HuH-7.5 (cell line): ENCODE data around the gene PPP1R12A.
"Not testable (repeated sequence)": the region's sequence is repeated elsewhere in the genome, so short reads cannot be mapped to it uniquely, and the experiment has no call there.

Experiments used
- DNase-seq: peaks from one replicate; pipeline ENCODE4 v3.0.0; 2011; ENCODE audit warnings: low spot score

The PPP1R12A gene

DNA sequence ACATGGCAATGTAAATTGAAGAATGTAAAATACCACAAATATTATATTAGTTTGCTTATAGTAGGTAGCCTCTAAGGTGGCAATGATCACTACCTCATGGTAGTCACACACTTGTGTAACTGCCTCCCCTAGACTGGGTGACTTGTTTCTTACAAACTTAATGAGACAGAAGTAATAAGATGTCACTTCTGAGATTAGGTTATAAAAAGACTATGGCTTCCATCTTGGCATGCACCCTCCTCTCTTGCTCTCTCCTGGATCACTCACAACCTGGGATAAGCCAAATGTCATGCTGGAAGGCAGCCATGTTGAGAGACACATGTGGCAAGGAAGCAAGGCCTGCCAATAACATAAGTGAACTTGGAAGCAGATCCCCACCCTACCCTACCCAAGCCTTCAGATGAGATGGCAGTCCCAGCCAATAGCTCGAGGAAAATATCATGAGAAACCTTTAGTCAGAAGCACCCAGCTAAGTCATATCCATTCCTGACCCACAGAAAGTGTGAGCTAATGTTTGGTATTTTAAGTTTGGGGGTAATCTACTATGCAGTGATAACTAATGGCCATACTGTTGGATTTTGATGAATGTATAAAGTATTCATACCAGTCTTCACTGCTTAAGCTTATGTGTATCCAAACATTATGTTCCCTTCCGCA is 43.3 kb downstream of the PPP1R12A start:
- DNase-seq: no peak

DNA sequence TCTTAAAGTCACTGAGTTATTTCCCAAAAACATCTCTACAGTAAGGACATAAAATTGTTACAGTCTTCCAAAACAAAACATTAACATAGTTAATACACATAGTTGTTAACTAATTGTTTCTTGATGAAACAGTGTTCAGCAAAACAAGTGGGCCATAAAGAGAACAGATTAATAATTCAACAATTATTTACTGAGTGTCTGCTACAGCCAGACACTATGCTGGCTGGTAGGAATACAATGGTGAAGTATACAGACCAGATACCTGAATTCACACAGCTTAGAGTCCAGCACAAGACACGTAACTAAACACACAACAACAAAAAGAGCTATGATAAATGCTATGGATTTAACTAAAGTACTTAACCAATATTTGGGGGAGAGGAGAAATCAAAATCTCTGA is 47.0 kb downstream of the PPP1R12A start:
- DNase-seq: no peak

DNA sequence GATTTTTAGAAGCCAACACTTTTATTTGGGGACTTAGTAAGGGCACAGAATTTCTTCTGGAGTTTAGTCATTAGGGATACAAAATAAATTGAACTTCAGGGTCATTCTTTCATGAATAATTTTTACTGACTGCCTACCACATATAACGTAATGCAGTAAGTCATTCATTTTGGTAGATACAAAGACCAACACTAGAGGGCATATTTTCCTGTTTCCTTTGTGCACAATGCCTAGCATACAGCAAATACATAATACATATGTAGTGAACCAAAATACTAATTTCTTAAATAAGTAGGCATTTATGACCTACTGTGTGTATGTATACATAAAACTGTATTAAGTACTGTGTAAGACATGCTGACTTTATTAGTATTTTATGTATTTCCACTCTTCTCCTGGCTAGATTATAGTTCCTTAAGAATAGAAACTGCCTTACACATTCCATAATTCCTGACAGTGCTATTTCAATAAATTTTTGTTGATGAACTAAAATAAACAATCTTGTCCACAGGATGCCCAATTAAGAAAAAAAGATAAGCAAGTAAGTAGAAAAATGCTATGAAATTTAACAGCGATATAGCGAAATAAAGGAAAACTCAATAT is 47.9 kb downstream of the PPP1R12A start:
- DNase-seq: no peak

DNA sequence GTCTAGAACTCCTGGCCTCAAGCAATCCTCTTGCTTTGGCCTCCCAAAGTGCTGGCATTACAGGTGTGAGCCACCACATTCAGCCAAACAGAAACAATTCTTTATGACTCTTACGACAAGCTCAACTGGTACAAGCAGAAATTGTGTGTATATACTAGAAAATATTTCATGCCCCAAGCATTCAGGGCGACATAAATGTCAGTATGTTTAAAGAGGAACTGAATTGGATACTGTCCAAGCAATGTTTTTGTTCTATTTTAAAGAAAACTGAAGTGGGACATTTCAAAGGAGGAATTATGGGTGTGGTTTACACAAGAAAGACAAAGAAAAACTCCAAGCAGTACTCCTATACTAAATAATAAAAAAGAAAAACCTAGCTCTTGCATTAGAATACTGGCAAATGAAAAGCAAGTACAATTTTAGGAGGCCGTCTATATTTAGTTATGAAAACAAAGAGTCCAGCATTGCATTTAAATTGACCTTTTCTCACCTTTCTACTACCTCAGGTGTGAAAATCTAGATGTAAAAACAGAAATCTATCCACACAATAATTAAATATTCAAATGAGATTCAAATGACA is 48.9 kb downstream of the PPP1R12A start:
- no peak for DNase-seq

DNA sequence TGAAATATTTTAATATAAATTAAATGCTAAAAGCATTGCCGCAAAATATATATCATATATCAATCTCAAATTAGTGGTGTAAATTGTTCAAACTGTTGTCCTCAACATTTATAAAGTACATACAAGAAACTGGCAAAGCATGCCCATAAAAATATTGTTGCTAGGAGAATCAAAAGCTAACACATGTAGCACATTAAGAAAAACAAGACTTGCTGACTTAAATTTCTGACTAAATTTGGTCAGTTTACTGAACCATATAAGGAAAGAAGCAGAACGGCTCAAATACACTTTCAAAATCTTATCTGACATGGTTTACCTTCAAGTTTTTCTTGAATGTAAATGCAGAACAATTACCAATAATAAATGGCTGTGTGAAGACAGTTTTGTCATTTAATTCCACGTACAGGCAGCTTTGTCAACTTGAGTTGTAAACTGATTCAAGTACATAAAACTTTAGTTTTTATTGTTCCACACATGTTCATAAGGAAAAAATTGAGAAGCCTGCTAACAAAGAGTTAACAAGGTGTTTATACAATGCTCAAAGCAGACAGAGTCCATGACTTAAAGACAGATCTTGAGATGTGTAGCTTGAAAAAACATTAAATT is 50.4 kb downstream of the PPP1R12A start:
- DNase-seq: no peak

DNA sequence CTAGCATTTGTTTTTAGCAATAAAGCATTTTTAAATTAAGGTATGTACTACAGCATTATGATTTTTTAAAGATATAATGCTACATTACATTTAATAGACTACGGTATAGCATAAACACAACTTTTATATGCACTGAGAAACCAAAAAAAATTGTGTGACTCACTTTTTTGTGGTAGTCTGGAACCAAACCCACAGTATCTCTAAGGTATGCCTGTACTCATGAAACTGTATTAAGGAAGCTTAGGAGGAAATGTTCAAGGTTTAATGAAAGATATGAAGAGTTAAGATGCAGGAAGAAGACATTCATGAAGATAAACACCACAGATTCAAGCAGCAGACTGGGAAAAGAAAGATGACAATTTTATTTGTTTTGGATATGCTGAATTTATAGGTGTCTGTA is 51.7 kb downstream of the PPP1R12A start:
- no peak for DNase-seq

DNA sequence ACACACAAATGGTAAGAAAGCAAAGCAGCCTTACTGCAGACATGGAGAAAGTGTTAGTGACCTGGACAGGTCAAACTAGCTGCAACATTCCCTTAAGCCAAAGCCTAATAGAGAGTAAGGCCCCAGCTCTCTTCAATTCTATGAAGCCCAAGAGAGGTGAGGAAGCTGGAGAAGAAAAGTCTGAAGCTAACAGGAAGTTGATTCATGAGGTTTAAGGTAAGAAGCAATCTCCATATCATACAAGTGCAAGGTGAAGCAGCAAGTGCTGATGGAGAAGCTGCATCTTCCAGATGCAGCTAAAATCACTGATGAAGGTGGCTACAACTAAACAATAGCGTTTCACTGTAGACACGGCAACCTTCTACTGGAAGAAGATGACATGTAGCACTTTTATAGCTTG is 53.5 kb downstream of the PPP1R12A start:
- no peak for DNase-seq

DNA sequence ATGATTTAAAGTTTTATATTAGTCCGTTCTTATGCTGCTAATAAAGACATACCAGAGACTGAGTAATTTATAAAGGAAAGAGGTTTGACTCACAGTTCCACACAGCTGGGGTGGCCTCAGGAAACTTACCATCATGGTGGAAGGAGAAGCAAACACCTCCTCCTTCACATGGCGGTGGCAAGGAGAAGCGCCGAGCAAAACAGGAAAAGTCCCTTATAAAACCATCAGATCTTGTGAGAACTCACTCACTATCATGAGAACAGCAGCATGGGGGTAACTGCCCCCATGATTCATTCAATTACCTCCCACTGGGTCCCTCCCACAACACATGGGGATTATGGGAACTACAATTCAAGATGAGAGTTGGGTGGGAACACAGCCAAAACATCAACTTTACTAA is 56.4 kb downstream of the PPP1R12A start:
- DNase-seq: not testable (repeated sequence)

DNA sequence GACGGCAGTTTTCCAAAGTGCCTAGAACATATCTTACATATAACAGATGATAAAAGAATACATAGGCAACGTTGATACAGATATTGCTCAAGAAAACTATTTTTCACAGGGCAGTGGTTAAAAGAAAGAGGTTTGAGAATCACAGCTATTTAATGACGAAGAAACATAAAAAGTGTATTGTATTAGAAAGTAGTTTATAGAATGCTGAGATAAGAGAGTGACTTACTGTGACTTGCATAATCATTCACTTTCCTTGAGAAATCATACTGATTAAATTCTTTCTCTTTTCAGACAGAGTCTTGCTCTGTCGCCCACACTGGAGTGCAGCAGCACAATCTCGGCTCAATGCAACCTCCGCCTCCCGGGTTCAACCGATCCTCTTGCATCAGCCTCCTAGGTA is 57.7 kb downstream of the PPP1R12A start:
- DNase-seq: no peak

DNA sequence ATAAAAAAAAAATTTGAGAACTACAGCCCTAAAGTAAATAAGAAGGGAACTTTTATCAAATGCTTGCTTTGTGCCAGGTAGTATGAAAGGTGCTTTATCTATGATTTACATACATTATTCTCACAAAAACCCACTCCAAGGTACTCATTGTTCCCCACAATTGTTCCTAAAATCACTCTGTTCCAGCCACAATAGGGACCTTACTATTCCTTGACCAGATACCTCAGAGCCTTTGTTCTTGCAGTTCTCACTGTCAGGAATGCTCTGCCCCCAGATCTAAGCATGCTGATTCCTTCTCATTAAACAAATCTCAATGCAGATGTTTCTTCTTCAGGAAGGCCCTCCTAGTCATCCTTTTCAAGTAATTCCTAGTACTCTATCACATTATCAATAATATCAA is 60.2 kb downstream of the PPP1R12A start:
- DNase-seq: no peak

DNA sequence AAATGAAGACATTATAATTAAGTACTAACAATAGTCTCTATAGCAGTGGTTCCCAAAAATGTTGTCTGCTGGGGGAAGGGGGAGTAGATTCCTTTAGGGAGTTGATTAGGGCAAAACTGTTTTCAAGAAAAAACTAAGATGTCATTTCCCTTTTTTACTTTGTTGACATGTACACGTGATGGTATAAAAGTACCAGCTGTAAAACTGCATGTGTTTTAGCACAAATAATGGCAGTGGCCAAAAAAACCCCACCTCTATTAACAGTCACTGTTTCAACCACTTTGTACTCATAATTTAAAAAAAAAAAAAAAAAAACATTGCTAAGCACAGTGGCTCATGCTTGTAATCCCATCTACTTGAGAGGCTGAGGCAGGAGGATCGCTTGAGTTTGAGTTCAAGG is 61.7 kb downstream of the PPP1R12A start:
- no peak for DNase-seq

DNA sequence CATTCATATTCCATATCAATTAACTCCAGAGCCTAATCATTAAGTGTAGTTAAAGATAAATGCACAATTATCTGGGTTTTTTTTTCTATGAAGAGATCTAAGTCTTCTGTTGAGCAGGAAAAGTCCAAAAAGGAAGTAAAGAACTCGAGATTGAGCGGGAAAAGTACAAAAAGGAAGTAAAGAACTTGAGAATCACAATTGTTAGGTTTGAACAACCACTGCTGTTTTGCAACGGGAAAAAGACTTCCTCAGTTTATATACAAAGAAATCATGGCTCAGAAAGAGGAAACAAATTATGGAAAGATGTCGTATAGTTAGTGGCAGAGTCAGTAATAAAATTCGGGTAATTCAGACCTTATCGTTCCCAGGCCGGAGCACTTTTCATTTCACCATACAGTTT is 63.3 kb downstream of the PPP1R12A start:
- no peak for DNase-seq

DNA sequence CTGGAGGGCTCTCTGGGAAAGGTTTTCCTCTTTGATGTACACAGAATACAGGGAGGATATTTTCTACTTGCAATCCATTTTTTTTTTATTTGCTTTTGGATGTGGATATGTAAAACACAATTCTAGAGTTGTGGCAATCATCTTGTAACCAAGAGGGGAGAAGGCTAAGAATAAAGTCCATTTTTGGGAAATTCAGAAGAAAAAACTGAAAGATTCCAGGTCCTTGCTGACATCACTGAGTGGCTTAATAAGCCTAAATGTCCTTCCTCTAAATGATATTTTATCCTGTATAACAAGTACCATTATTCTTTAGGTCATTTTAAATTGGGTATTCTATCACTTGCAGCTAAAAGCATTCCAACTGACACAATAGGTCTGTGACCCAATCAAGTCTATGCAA is 64.0 kb downstream of the PPP1R12A start:
- DNase-seq: no peak

DNA sequence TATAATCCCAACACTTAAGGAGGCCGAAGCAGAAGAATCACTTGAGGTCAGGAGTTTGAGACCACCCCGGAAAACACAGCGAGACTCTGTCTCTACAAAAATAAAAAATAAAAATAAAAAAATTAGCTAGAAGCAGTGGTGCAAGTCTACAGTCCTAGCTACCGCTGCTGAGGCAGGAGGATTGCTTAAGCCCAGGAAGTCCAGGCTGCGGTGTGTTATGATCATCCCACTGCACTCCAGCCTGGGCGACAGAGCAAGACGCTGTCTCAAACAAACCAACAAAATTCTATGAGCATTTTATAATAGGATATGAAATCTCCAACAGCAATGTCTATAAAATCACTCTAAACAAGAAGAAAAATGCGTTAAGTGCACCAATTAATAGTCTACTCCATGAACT is 75.3 kb downstream of the PPP1R12A start:
- no peak for DNase-seq

DNA sequence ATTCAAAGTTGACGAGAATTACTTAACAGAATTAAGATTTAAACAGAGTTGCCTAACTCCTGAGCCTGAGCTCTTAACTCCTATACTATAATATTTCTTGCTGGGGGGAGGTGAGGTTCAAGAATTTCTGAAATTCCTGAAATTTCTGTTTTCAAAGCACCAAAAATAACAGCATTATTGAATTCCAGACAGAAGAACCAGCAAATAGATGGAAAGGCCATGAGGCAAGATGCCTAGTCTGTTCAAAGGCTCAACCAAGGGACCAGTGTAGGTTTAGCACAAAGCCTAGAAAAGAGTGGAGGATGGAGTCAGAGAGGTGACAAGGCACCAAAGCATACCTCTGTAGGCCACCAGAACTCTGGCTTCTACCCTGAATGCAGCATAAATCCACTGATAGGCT is 76.4 kb downstream of the PPP1R12A start:
- DNase-seq: no peak

DNA sequence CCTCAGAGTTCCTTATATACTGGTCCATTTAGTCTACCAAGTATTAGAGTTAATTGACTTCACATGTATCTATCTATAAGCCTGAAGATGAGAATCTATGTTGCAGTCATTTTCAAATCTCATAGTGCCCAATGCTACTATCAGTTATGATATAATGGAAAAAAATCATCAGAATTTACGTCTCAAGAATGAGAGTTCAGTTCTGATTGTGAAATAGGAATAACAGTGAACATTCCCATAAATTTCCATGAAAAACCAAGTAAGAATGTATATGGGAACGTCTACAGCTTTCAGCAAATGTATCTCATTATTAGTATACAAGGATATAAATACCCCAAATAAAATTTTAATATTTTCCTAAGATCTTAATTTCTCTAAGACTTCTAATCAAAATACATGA is 77.2 kb downstream of the PPP1R12A start:
- no peak for DNase-seq

DNA sequence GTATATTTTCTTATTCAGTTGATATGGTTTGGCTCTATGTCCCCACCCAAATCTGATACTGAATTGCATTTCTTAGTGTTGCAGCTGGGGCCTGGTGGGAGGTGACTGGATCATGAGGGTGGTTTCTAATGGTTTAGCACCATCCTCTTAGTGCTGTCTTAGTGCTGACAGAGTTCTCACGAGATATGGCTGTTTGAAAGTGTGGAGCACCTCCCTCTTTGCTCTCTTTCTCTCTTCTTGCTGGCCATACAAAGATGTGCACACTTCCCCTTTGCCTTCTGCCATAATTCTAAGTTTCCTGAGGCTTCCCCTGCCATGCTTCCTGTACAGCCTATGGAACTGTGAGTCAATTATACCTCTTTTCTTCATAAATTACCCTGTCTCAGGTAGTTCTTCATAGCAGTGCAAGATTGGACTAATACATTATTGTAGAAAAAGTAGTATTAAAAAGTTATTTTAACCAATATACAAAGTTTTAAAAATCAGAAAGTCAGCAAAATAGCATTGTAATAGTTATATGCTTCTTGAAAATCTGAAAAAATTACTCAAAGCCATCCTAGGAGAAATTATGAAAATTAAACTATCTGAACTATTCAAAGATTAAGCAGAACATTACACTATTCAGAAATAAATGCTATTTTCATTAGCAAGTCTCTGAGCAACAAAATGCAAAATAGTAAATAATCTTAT is 84.1 kb downstream of the PPP1R12A start:
- DNase-seq: no peak

DNA sequence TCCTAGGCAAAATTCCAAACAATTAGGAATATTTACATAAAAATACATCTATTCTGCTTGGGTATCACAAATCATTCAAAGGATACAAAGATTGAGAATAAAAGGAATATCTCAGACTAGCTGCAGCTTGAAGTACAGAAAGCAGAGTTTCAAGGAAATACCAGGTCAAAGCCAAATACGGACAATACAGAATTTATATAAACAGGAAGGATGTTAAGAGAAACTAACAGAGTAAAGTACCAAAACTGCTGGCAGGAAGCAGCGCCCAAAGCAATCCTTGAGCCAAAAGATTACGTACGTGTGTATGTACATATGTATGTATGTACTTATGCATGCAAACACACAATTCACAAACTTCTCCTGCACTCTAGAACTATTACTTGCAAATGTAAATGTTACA is 86.6 kb downstream of the PPP1R12A start:
- no peak for DNase-seq

DNA sequence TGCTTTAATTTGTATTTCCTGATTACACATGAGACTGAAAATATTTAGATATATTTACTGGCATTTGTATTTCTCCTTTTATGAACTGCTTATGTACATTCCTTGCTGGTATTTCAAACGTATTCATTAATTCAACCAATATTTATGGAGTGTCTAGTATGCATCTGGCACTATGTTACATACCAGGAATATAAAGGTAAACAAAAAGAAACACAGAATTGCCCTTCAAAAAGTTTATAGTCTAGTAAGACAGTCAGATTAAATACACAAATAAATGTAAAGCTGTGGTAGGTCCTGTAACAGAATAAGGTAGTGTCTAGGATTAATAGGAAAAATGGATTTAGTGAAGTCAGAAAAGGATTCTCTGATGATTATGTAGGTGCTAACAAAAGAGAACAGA is 87.5 kb downstream of the PPP1R12A start:
- no peak for DNase-seq

DNA sequence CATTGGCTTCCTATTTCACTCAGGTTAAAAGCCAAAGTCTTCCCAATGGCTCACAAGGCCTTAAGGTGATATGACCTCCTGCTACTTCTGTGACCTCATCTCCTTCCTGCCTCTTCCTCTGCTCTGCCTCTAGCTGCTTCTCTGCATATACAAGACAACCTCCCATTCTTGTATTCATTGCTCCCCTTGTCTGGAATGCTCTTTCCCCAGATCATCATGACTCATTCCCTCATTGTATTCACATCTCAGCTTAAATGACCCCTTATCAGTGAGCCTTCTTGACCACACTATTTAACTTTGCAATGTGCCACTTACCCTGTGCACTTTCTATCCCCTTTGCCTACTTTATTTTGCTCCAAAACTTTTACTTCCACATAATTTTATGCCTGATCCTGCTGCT is 90.2 kb downstream of the PPP1R12A start:
- no peak for DNase-seq

DNA sequence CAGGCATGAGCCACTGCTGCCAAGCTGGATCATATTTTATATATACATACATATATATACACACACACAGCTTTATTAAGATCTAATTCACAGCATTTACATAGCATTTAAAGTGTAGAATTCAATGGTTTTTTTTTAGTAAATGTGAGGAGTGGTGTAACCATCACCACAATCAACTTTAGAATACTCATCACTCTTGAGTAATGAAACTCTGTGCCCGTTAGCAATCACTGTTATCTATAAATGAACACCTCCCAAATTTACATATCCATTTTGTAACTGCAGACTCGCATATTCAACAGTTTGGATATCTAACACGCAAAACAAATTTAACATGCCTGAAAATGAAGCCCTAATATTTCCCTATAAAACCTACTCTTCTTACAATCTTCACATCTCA is 90.9 kb downstream of the PPP1R12A start:
- DNase-seq: no peak

DNA sequence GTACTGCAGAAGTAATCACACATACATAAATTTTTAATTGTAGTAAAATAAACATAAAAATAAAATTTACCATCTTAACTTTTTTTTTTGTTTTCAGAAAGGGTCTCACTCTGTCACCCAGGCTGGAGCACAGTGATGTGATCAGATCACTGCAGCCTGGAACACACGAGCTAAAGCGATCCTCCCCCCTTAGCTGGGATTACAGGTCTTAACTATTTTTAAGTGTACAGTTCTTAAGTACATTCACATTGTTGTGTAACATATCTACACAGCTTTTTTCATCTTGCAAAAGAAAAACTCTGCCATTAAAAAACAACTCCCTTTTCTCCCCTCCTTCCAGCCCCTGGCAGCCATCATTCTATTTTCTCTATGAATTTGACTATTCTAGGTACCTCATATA is 92.3 kb downstream of the PPP1R12A start:
- DNase-seq: no peak

DNA sequence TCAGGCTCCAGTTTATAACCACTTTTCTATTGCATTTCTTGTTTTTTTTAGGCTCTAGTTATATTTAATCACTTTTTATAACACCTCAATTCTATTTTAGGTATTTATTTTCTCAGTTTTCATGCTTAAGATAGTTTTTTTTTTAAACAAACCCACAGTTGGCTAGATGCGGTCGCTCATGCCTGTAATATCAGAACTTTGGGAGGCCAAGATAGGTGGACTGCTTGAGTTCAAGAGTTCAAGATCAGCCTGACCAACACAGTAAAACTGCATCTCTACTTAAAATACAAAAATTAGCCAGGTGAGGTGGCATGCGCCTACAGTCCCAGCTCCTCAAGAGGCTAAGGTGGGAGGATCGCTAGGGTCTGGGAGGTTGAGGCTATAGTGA is 93.0 kb downstream of the PPP1R12A start:
- no peak for DNase-seq
